ENCODE measurements around the gene CIB4.

- TF ChIP-seq CTCF (IDR thresholded peaks at IDR 0.05 in 2 of 3, conservative IDR thresholded peaks at IDR 0.05 in 1 of 3; ENCODE audit: insufficient read depth in 2 of 3, low read depth in 1 of 3, low read length in 3 of 3) (no peak), YY1 (IDR thresholded peaks at IDR 0.05; ENCODE audit: borderline replicate concordance in 1 of 3, control insufficient read depth in 1 of 3, extremely low read depth in 1 of 3, insufficient read depth in 3 of 3, insufficient read length in 1 of 3, insufficient replicate concordance in 2 of 3, low read depth in 1 of 3, low read length in 2 of 3) (no peak), TEAD4 (IDR thresholded peaks at IDR 0.05; ENCODE audit: low read length) (no peak), TEAD4 (CRISPR knock-in tag; IDR thresholded peaks at IDR 0.05; ENCODE audit: borderline replicate concordance) (no peak), POLR2A (conservative IDR thresholded peaks at IDR 0.05) (no peak), ZNF354B (CRISPR knock-in tag; IDR thresholded peaks at IDR 0.05) (no peak), MYBL2 (IDR thresholded peaks at IDR 0.05; ENCODE audit: low read depth) (no peak), MYBL2 (CRISPR knock-in tag; IDR thresholded peaks at IDR 0.05; ENCODE audit: borderline replicate concordance) (no peak), JUND (IDR thresholded peaks at IDR 0.05; ENCODE audit: borderline replicate concordance, low read depth, low read length) (no peak), JUND (tag; IDR thresholded peaks at IDR 0.05; ENCODE audit: borderline replicate concordance, low read depth, low read length) (no peak), CBFA2T2 (conservative IDR thresholded peaks at IDR 0.05) (no peak)
These were observed 83.8 kb downstream of the CIB4 start for GRCh38 chr2:26557244-26557925.
